ENCODE data around the gene ARID3B. TPM values are rescaled to one million over a fixed set of nuclear protein-coding genes. Genes with fewer than 3 reads are reported as not detected.

Gene ARID3B
- total RNA-seq, 1 experiment from 2014 or later: 101 TPM

- Histone ChIP-seq H3K4ac (ENCODE audit: low read depth, low read length) (no peak overlapping the region), H2BK20ac (ENCODE audit: low read depth, low read length, poor library complexity, severe bottlenecking) (no peak overlapping the region), H2BK5ac (ENCODE audit: insufficient read length, low read length) (no peak overlapping the region), H4K8ac (replicated peaks; ENCODE audit: insufficient read length, low read depth, low read length) (no peak overlapping the region), H3K79me1 (ENCODE audit: insufficient read depth, low read depth, low read length, poor library complexity, severe bottlenecking) (no peaks in the 10 kb centered on the region), H4K20me1 (ENCODE audit: control insufficient read depth, insufficient read depth, insufficient read length) (no peaks in the 10 kb centered on the region), H4K5ac (ENCODE audit: insufficient read length, low read depth, low read length) (no peak overlapping the region), H3K4me1 (ENCODE audit: insufficient read depth, low read length) (no peaks in the 10 kb centered on the region), H3T11ph (ENCODE audit: low read length) (no peak overlapping the region), H3K18ac (ENCODE audit: insufficient read length, low read depth, low read length) (no peak overlapping the region), H3K14ac (ENCODE audit: insufficient read depth, low read length) (no peak overlapping the region), H2AK5ac (ENCODE audit: insufficient read length, low read length) (no peak overlapping the region), H2BK15ac (ENCODE audit: low read depth, low read length) (no peak overlapping the region), H3K79me2 (ENCODE audit: insufficient read depth, low read length) (no peaks in the 10 kb centered on the region), H2AFZ (ENCODE audit: low read length) (no peak overlapping the region), H3K23ac (ENCODE audit: insufficient read length, low read depth, low read length) (no peak overlapping the region), H3K56ac (ENCODE audit: insufficient read length, low read depth, low read length) (no peak overlapping the region), H3K27me3 (ENCODE audit: insufficient read depth, low read length) (no peaks in the 10 kb centered on the region), H3K23me2 (ENCODE audit: insufficient read length, low read depth, low read length, poor library complexity, severe bottlenecking) (no peaks in the 10 kb centered on the region), H2BK12ac (ENCODE audit: insufficient read length, low read depth, low read length) (no peak overlapping the region), H3K9ac (ENCODE audit: extremely low read depth, insufficient read length, low read length) (no peak overlapping the region), H4K91ac (ENCODE audit: insufficient read length, low read depth, low read length) (no peak overlapping the region), H3K4me2 (ENCODE audit: insufficient read depth, insufficient read length, low read length) (no peak overlapping the region), H3K27ac (ENCODE audit: insufficient read length, low read depth, low read length) (no peak overlapping the region), H2BK120ac (ENCODE audit: low read depth, low read length, poor library complexity, severe bottlenecking) (no peak overlapping the region), H3K9me3 (ENCODE audit: control insufficient read depth, low read depth, low read length) (no peaks in the 10 kb centered on the region)
- Mint-ChIP-seq H3K27me3 (ENCODE audit: low read depth) (0 out of 2 replicates have a peak, but pooled peaks cover 2% of the 10 kb centered on the region), H3K9me3 (no peaks in the 10 kb centered on the region), H3K36me3 (ENCODE audit: insufficient read depth in 1 of 3, low read depth in 3 of 3) (no peaks in the 10 kb centered on the region), H3K4me1 (peaks cover 3 to 4% of the 10 kb centered on the region in 2 experiments; a peak in 2 of 4 replicates), H3K27ac (no peak overlapping the region), H3K4me3 (no peak overlapping the region)
- no CpG with 5 or more reads among the region's 4 CpGs for WGBS (ENCODE audit: extremely low coverage, insufficient read length, low lambda C conversion rate)
- DNase-seq: no peak
- TF ChIP-seq, protein P1, sequence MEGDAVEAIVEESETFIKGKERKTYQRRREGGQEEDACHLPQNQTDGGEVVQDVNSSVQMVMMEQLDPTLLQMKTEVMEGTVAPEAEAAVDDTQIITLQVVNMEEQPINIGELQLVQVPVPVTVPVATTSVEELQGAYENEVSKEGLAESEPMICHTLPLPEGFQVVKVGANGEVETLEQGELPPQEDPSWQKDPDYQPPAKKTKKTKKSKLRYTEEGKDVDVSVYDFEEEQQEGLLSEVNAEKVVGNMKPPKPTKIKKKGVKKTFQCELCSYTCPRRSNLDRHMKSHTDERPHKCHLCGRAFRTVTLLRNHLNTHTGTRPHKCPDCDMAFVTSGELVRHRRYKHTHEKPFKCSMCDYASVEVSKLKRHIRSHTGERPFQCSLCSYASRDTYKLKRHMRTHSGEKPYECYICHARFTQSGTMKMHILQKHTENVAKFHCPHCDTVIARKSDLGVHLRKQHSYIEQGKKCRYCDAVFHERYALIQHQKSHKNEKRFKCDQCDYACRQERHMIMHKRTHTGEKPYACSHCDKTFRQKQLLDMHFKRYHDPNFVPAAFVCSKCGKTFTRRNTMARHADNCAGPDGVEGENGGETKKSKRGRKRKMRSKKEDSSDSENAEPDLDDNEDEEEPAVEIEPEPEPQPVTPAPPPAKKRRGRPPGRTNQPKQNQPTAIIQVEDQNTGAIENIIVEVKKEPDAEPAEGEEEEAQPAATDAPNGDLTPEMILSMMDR (conservative IDR thresholded peaks at IDR 0.05): no peak
These were observed 20.6 kb upstream of the ARID3B start for GRCh38 chr15:74520407-74520806.
